OCI-M2 (cell line): ENCODE measurements around the gene CD300LF.

Source experiments
- DNase-seq: peaks from one replicate; lab custom pipeline; 2025; ENCODE audit not compliant: unreplicated experiment; lab: John Stamatoyannopoulos, UW

CD300LF gene

DNA sequence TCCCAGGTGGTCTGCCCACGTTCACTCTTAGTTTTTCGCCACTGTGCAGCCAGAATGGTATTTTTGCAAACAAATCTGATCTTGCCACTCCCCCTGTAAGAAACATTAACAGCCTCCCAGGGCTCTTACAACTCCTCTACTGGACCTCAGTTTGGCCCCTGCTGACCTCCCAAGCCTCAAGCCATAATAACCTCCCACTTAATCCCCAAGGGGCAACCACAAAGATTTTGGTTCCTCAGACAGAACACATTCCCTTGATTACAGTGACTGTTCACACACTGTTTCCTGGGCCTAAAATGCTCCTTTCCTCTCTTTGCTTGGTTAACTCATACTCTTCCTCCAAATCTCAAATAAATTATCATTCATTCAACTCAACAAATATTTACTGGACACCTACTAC lies 67.7 kb downstream of the CD300LF start:
- DNase-seq, result no peak

DNA sequence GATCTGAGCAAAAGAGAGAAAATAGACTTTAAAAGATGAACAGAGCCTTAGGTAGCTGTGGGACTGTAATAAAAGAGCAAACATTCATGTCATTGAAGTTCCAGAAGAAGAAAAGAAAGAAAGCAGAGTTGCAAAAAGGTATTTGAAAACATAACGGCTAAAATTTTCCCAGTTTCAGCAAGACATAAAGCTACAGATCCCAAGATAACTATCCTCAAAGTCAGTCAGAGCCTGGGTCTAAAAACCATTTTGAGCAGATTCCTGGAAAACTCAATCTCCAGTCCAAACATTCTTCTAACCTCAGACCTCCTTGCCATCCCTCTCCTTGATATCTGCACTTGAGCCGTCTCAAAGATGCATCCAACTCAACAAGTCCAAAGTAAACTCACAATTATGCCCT lies 68.3 kb downstream of the CD300LF start:
- no peak for DNase-seq
